HepG2 (cell line): ENCODE results near the gene SGMS1. TPM values are rescaled to one million over a fixed set of nuclear protein-coding genes. Genes with fewer than 3 reads are reported as not detected.

Experiments
- ATAC-seq: fragments of 200-7000 bp; cut with Tn5 transposase; 3 replicates; pipeline ENCODE4 v1.9.1; 2020; ENCODE audit warnings: mild to moderate bottlenecking, moderate library complexity
- BruUV-seq: library from RNA; stranded (reverse); fragments of 400-500 nt; replicated peaks from 2 replicates; lab custom pipeline; 2021; lab: Mats Ljungman, UMichigan
- CTCF ChIA-PET: fragments of 300-600 bp; formaldehyde crosslinking; extraction: SDS; loops from one replicate; lab custom pipeline; 2021; ENCODE audit warnings: low total read pairs, inconsistent platforms, low intra/inter-chr PET ratio; lab: Yijun Ruan, JAX
- POLR2A ChIA-PET: fragments of 350-600 bp; sonication (Branson Sonifier 250); formaldehyde crosslinking; loops from one replicate; lab custom pipeline; 2020; ENCODE audit warnings: antibody characterized with exemption, inconsistent platforms; lab: Yijun Ruan, JAX
- DNase-seq: peaks from one replicate; pipeline ENCODE4 v3.0.0-alpha.2; 2015; ENCODE audit warnings: low spot score
- FAIRE-seq: peaks from 3 replicates; lab custom pipeline; 2011; peaks lifted over from hg19 to GRCh38; lab: Jason Lieb, UNC
- H2AFZ ChIP-seq: one replicate; pipeline ENCODE4 v1.6.1; 2011; ENCODE audit warnings: low read length, inconsistent platforms
- H3K27ac ChIP-seq: fragments of 300-600 bp; 3 replicates; pipeline ENCODE4 v1.8.0; 2011; ENCODE audit warnings: mixed run types, mild to moderate bottlenecking, mixed read lengths, low read length, inconsistent platforms; ENCODE audit not compliant: insufficient read depth; ENCODE audit errors: extremely low read length
- H3K27me3 ChIP-seq, 2 experiments: fragments of 200-600 bp in 1 of 2; 2 replicates in 1 of 2; 3 replicates in 1 of 2; pipeline versions ENCODE4 v1.6.0 to v1.8.0; 2011; ENCODE audit warnings: low read length in 2 of 2, mild to moderate bottlenecking in 2 of 2, moderate library complexity in 2 of 2, inconsistent platforms in 1 of 2; ENCODE audit not compliant: insufficient read depth in 2 of 2, control insufficient read depth in 1 of 2
- H3K36me3 ChIP-seq, 2 experiments: fragments of 200-600 bp in 1 of 2; replicated peaks in 1 of 2; 2 replicates in 1 of 2; 3 replicates in 1 of 2; pipeline versions ENCODE4 v1.5.1 to v1.8.0; 2011; ENCODE audit warnings: low read length in 2 of 2, inconsistent platforms in 1 of 2; ENCODE audit not compliant: insufficient read depth in 2 of 2, control insufficient read depth in 1 of 2
- H3K4me1 ChIP-seq: 2 replicates; pipeline ENCODE4 v1.5.1; 2012; ENCODE audit warnings: low read length, inconsistent platforms; ENCODE audit not compliant: insufficient read depth
- H3K4me2 ChIP-seq: 2 replicates; pipeline ENCODE4 v1.6.0; 2011; ENCODE audit warnings: low read depth, low read length, inconsistent platforms
- H3K4me3 ChIP-seq, 3 experiments: fragments of 200-600 bp in 1 of 3; sonication (generic), shearing (Covaris generic) in 1 of 3; replicated peaks in 1 of 3; 2 replicates each; pipeline ENCODE4 v1.5.1; 2011 to 2016; ENCODE audit warnings: low read length in 3 of 3, inconsistent platforms in 2 of 3, low read depth in 2 of 3, mild to moderate bottlenecking in 2 of 3, control low read depth in 1 of 3, mixed read lengths in 1 of 3; ENCODE audit not compliant: insufficient read depth in 1 of 3
- H3K79me2 ChIP-seq: one replicate; pipeline ENCODE4 v1.6.1; 2011; ENCODE audit warnings: low read length, inconsistent platforms; ENCODE audit not compliant: insufficient read depth
- H3K9ac ChIP-seq: 2 replicates; pipeline ENCODE4 v1.6.0; 2011; ENCODE audit warnings: mild to moderate bottlenecking, low read depth, low read length, inconsistent platforms; ENCODE audit not compliant: insufficient read depth
- H3K9me3 ChIP-seq: 2 replicates; pipeline ENCODE4 v1.5.1; 2012; ENCODE audit warnings: mild to moderate bottlenecking, low read length
- H4K20me1 ChIP-seq: 2 replicates; pipeline ENCODE4 v1.6.0; 2011; ENCODE audit warnings: inconsistent platforms, mild to moderate bottlenecking, low read length, moderate library complexity; ENCODE audit not compliant: insufficient read depth
- CREM ChIP-seq, 2 experiments: sonication (generic) in 1 of 2; formaldehyde crosslinking in 1 of 2; IDR thresholded peaks; 2 replicates each; pipeline versions ENCODE4 v1.4.0 to v1.6.1; 2016 to 2020; ENCODE audit warnings: antibody characterized with exemption in 1 of 2, mild to moderate bottlenecking in 1 of 2, missing genetic modification reagents in 1 of 2
- HES4 ChIP-seq: sonication (generic); formaldehyde crosslinking; IDR thresholded peaks from 2 replicates; pipeline ENCODE4 v1.9.0; 2021; ENCODE audit warnings: mild to moderate bottlenecking, missing genetic modification reagents, borderline replicate concordance
- MXI1 ChIP-seq: IDR thresholded peaks from 3 replicates; pipeline ENCODE4 v1.6.1; 2012; ENCODE audit warnings: low read depth, low read length, inconsistent platforms, borderline replicate concordance
- NCOR1 ChIP-seq: fragments of 200-600 bp; sonication (generic); IDR thresholded peaks from 2 replicates; pipeline ENCODE4 v1.7.0; 2017; ENCODE audit warnings: antibody characterized with exemption, low read length, borderline replicate concordance
- NFIC ChIP-seq: IDR thresholded peaks from 2 replicates; pipeline ENCODE4 v1.6.1; 2012; ENCODE audit warnings: mild to moderate bottlenecking, low read length, inconsistent platforms
- NR2F2 ChIP-seq: IDR thresholded peaks from 2 replicates; pipeline ENCODE4 v1.6.1; 2012; ENCODE audit warnings: low read depth, inconsistent platforms, borderline replicate concordance
- POLR2AphosphoS2 ChIP-seq: IDR thresholded peaks from 2 replicates; pipeline ENCODE4 v1.6.1; 2011; ENCODE audit warnings: low read depth, low read length, improper control_type of control experiment
- PPARG ChIP-seq: conservative IDR thresholded peaks from 2 replicates; pipeline ENCODE4 v1.6.1; 2016; ENCODE audit warnings: missing biosample characterization, missing genetic modification reagents
- TMF1 ChIP-seq: sonication (generic); formaldehyde crosslinking; IDR thresholded peaks from 2 replicates; pipeline ENCODE4 v1.8.1; 2022; ENCODE audit warnings: low read depth, missing genetic modification reagents
- ZFP37 ChIP-seq: sonication (generic); formaldehyde crosslinking; IDR thresholded peaks from 2 replicates; pipeline ENCODE4 v1.4.0; 2020; ENCODE audit warnings: missing genetic modification reagents, borderline replicate concordance
- ZMAT3 ChIP-seq: sonication (generic); formaldehyde crosslinking; conservative IDR thresholded peaks from 2 replicates; pipeline ENCODE4 v1.7.0; 2021; ENCODE audit warnings: missing genetic modification reagents
- ZNF615 ChIP-seq: sonication (generic); formaldehyde crosslinking; IDR thresholded peaks from 2 replicates; pipeline ENCODE4 v1.5.0; 2020; ENCODE audit warnings: mild to moderate bottlenecking, missing genetic modification reagents, borderline replicate concordance
- ZNF792 ChIP-seq: IDR thresholded peaks from 2 replicates; pipeline ENCODE4 v1.6.1; 2016
- WGBS: methylation state at CpG from one replicate; pipeline ENCODE4 v1.1.6; 2017; ENCODE audit warnings: low lambda C conversion rate; 5-methylcytosine and 5-hydroxymethylcytosine counted together
- in situ Hi-C: cut with HindIII; loops from 2 replicates; pipeline ENCODE4 v1.10.0; 2017; ENCODE audit warnings: low pct_unique_long_range_greater_than_20kb; ENCODE audit not compliant: extremely low pct_ligation_motif_present
- intact Hi-C: fragments of 100-400 bp; cut with micrococcal nuclease; formaldehyde crosslinking; loops from one replicate; pipeline ENCODE4 v1.10.0; 2022; ENCODE audit not compliant: unreplicated experiment
- polyA plus RNA-seq, 8 experiments: library from polyadenylated mRNA; depleted of rRNA in 3 of 8; stranded (reverse) in 7 of 8; unstranded in 1 of 8; fragments of >200 nt; fragmentation: Illumina TruSeq in 4 of 8; extraction: Trizol in 4 of 8; gene quantifications; 2 replicates each; pipeline versions ENCODE4 v1.2.1 to v1.2.3, GENCODE V29; 2011 to 2016; ENCODE audit warnings: low read depth in 4 of 8, missing spikeins in 1 of 8, mixed read lengths in 1 of 8; ENCODE audit not compliant: insufficient read depth in 1 of 8
- total RNA-seq, 5 experiments: library from RNA; depleted of rRNA; stranded (reverse); fragments of >200 nt; fragmentation: Illumina TruSeq; extraction: Trizol; gene quantifications; 2 replicates each; pipeline ENCODE4 v1.2.3, GENCODE V29; 2016; ENCODE audit warnings: low read depth in 1 of 5
- TF ChIP-seq, protein P1 (sequence below): sonication (generic); formaldehyde crosslinking; conservative IDR thresholded peaks from 2 replicates; pipeline ENCODE4 v1.4.0; 2020; ENCODE audit warnings: mild to moderate bottlenecking, missing genetic modification reagents, moderate library complexity
- TF ChIP-seq, protein P2 (sequence below): sonication (generic); formaldehyde crosslinking; IDR thresholded peaks from 2 replicates; pipeline ENCODE4 v1.8.0; 2022; ENCODE audit warnings: missing genetic modification reagents, mild to moderate bottlenecking, inconsistent platforms, borderline replicate concordance
- TF ChIP-seq, protein P3 (sequence below): IDR thresholded peaks from 2 replicates; pipeline ENCODE4 v1.6.1; 2016; ENCODE audit warnings: low read depth
- TF ChIP-seq, protein P4 (sequence below): sonication (generic); formaldehyde crosslinking; conservative IDR thresholded peaks from 2 replicates; pipeline ENCODE4 v1.8.1; 2023; ENCODE audit warnings: missing genetic modification reagents

Gene SGMS1
- total and polyA plus RNA-seq, 2 of the 13 experiments (the other 11 are each of a cell fraction or from before 2014, with no cell fraction given): 6.5 to 15.1 TPM

DNA sequence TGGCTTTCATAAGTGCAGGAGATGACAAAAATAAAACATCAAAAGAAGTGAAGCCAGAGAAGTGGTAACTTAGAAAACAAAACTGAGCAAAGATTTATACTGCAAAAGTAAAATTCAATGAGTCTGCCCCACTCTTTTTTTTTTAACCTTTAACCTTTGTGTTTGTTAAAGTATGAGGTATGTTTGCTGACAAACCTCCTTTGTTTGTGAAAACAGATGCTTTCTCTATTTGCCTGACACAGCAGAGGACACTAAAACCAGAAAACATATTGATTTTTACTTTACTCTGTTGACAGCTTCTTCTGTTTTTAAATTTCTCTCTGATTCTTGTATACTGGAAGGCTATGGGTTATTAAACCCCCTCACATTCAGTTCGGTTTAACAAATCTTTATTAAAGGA lies 57.6 kb downstream of the SGMS1 start:
- ATAC-seq (peak; percentile 76), FAIRE-seq (peak; percentile 34), DNase-seq (peak; percentile 48)
- Histone ChIP-seq H3K4me2 (peak overlapping the region; percentile 23; the same call in 1 of the 2 replicates), H4K20me1 (no peaks in the 10 kb centered on the region), H3K4me3 (no peak overlapping the region), H3K79me2 (peaks cover 7% of the 10 kb centered on the region), H2AFZ (no peak overlapping the region), H3K27ac (peak overlapping the region; percentile 59), H3K9me3 (no peaks in the 10 kb centered on the region), H3K27me3 (no peaks in the 10 kb centered on the region), H3K9ac (peak overlapping the region; percentile 19; the same call in 1 of the 2 replicates), H3K4me1 (peaks cover 70% of the 10 kb centered on the region), H3K36me3 (no peaks in the 10 kb centered on the region)
- CTCF ChIA-PET: no interaction called here
- WGBS: 8% methylated on average over 1 of the region's 1 CpG
- POLR2A ChIA-PET: interaction anchor here (1.3 to 1.6 kb wide), 2 partner anchors 57 to 58 kb away, joined by 7 to 12 read pairs; no protein-coding TSS in a partner anchor
- no TSS peak for BruUV-seq
- in situ Hi-C loops: no loop called here
- intact Hi-C loops: no loop called here
- TF ChIP-seq POLR2AphosphoS2 (no peak), ZNF792 (CRISPR knock-in tag) (peak; percentile 41; the same call in 1 of the 2 replicates), NCOR1 (peak; percentile 32; the same call in 1 of the 2 replicates), TMF1 (CRISPR knock-in tag) (no peak), NR2F2 (peak; percentile 94), CREM (IDR thresholded peaks at IDR 0.05) (peak; percentile 74), CREM (CRISPR knock-in tag; IDR thresholded peaks at IDR 0.05) (no peak), ZNF615 (CRISPR knock-in tag) (no peak), HES4 (CRISPR knock-in tag) (no peak), ZMAT3 (CRISPR knock-in tag) (no peak), PPARG (CRISPR knock-in tag) (peak; percentile 62; the same call in 1 of the 2 replicates), MXI1 (no peak), ZFP37 (CRISPR knock-in tag) (no peak), NFIC (peak; percentile 88; the same call in 1 of the 2 replicates)
- TF ChIP-seq, protein P1, sequence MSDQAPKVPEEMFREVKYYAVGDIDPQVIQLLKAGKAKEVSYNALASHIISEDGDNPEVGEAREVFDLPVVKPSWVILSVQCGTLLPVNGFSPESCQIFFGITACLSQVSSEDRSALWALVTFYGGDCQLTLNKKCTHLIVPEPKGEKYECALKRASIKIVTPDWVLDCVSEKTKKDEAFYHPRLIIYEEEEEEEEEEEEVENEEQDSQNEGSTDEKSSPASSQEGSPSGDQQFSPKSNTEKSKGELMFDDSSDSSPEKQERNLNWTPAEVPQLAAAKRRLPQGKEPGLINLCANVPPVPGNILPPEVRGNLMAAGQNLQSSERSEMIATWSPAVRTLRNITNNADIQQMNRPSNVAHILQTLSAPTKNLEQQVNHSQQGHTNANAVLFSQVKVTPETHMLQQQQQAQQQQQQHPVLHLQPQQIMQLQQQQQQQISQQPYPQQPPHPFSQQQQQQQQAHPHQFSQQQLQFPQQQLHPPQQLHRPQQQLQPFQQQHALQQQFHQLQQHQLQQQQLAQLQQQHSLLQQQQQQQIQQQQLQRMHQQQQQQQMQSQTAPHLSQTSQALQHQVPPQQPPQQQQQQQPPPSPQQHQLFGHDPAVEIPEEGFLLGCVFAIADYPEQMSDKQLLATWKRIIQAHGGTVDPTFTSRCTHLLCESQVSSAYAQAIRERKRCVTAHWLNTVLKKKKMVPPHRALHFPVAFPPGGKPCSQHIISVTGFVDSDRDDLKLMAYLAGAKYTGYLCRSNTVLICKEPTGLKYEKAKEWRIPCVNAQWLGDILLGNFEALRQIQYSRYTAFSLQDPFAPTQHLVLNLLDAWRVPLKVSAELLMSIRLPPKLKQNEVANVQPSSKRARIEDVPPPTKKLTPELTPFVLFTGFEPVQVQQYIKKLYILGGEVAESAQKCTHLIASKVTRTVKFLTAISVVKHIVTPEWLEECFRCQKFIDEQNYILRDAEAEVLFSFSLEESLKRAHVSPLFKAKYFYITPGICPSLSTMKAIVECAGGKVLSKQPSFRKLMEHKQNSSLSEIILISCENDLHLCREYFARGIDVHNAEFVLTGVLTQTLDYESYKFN (CRISPR knock-in tag): peak; percentile 86
- TF ChIP-seq, protein P2, sequence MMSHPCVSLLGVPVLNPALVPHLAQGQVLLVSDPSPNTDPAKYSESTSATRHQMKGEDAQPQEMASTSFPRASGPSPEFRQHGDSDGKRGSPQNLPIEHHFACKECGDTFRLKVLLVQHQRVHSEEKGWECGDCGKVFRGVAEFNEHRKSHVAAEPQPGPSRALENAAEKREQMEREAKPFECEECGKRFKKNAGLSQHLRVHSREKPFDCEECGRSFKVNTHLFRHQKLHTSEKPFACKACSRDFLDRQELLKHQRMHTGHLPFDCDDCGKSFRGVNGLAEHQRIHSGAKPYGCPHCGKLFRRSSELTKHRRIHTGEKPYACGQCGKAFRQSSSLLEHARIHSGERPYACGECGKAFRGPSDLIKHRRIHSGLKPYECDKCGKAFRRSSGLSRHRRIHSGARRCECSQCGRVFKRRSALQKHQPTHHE (CRISPR knock-in tag): no peak
- TF ChIP-seq, protein P3, sequence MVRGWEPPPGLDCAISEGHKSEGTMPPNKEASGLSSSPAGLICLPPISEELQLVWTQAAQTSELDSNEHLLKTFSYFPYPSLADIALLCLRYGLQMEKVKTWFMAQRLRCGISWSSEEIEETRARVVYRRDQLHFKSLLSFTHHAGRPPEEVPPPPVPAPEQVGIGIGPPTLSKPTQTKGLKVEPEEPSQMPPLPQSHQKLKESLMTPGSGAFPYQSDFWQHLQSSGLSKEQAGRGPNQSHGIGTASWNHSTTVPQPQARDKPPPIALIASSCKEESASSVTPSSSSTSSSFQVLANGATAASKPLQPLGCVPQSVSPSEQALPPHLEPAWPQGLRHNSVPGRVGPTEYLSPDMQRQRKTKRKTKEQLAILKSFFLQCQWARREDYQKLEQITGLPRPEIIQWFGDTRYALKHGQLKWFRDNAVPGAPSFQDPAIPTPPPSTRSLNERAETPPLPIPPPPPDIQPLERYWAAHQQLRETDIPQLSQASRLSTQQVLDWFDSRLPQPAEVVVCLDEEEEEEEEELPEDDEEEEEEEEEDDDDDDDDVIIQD (CRISPR knock-in tag): peak; percentile 24; the same call in 1 of the 2 replicates
- TF ChIP-seq, protein P4, sequence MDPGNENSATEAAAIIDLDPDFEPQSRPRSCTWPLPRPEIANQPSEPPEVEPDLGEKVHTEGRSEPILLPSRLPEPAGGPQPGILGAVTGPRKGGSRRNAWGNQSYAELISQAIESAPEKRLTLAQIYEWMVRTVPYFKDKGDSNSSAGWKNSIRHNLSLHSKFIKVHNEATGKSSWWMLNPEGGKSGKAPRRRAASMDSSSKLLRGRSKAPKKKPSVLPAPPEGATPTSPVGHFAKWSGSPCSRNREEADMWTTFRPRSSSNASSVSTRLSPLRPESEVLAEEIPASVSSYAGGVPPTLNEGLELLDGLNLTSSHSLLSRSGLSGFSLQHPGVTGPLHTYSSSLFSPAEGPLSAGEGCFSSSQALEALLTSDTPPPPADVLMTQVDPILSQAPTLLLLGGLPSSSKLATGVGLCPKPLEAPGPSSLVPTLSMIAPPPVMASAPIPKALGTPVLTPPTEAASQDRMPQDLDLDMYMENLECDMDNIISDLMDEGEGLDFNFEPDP (CRISPR knock-in tag): no peak
